Measurements from ENCODE around the gene PCID2.
"Not testable (repeated sequence)": the region's sequence is repeated elsewhere in the genome, so short reads cannot be mapped to it uniquely, and the experiment has no call there.

PCID2 gene

DNA sequence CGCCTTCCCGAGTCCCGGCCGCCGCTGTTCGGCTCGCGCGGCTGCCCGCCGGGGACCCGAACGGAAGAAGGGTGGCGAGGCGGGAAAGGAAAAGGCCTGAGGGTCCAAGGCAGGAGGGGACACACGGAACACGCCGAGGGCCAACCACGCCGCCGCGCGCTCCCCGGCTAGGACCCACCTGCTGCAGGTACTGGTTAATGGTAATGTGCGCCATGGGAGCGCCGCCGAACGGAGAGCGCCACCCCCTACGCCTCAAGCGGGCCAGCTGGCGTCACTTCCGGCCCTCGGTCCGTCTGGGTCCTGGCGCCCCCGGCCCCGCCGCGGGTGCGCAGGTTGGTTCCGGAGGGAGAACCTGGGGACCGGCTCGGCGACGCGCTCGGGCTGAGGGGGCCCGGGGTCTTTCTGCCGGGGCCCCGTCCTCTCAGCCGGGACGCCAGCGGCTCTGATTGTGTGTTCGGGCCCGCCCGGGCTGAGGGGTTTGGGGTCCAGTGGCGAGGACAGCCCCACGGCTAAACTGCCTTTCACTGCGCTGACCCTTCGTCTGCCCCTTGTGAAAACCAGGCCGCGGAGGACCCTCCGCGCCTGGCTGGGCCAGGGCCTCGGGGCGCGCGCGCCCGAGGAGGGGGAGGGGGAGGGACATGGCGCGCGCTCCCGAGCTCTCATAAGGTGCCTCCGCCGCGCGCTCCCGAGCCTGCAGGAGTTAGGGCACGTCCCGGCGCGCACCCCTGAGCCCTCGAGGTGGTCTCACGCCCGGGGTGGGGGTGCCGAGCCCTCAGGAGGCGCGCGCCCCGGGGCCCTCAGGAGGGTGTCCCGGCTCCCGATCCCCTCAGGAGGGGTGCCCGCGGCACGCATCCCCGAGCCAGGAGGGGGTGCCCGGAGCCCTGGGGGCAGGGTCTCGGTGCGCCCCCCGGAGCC lies at the start of gene PCID2:
Gene PCID2 (minus strand): TSS at position 249 of the 915 bp plus-strand sequence. CDS start 35 bp downstream, at position 214.
- DNase-seq (ENCODE audit: low read depth in 2 of 3, low spot score in 2 of 3), result peak; percentile 77 to 91 (median 81)

DNA sequence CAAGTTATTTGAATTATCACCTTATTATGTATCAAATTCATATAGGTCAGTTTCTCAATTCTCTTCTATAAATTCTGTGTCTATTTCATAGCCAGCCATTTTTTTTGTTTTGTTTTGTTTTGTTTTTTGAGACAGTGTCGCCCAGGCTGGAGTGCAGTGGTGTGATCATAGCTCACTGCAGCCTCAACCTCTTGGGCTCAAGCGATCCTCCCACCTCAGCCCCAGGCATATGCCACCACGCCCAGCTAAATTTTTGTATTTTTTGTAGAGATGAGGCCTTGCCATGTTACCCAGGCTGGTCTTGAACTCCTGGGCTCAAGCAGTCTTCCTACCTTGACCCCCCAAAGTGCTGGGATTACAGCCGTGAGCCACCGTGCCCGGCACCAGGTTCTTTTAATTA lies 49.4 kb upstream of the PCID2 start:
- not testable (repeated sequence) for DNase-seq (ENCODE audit: low read depth in 2 of 3, low spot score in 2 of 3)

DNA sequence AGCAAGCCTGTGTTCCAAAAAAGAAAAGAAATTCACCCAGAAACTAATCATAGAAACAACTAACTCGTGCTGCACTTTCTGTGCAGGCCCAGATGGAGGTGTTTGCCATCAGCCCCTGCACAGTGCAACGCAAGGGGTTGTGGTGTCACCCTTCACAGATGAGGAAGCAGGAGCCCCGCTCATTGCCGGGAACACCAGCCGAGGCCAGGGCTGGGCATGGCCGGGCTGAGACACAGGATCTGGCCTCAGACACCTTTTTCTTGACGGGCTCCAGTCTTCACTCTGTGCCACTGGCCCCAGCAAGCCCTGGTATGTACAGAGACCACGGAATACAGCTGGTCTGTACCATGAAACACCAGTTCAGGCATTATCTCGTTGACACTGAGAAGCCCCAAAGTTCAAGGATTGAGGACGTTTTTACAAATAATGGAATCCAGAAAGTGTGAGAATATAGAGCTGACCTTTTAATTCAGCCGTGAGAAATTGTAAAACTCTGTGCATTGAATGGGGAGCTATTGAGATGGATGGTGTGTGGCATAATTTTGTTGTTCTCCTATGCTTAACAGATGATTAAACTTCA lies 44.1 kb upstream of the PCID2 start:
- no peak for DNase-seq (ENCODE audit: low read depth in 2 of 3, low spot score in 2 of 3)

DNA sequence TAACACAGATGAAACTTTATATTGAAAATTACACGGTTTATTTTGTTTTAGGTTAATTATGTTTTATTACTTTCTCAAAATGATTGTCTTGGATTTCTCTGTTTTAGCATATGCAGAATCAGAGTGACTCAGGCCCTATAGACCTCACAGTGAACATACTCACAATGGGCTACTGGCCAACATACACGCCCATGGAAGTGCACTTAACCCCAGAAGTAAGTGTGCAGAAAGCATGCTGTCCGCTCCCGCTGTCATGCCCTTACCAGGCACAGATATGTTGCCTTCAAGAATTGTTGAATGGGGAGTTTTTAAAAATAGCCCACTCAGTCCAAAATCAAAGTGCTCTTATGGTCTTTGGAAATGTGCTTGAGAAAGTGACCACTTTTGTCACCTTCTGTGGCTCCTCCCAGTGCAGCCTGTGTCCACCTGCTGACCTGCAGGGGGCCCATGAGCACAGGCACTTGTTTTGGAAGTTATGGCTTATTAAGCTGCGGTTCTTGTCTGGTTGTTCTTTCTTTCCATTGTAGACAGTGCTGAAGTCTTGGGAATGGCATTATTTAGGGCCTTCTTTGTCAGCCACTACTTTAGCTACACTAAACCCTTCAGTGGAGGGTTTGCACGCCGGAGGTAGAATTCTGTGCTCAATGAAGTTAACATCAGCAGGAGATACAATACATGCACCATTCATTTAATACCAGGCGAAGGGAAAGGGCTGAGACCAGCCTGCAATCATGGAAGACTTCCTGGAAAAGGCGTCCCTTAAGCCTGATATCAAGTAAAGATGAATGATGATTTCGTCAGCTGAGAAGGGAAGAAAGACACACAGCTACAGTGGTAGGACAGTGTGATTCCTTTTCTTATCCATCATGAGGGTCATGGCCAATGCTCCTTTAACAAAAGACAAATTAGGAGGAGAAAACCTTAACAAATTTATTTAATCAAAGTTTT lies 37.7 kb upstream of the PCID2 start:
- DNase-seq (ENCODE audit: low read depth in 2 of 3, low spot score in 2 of 3), result no peak

DNA sequence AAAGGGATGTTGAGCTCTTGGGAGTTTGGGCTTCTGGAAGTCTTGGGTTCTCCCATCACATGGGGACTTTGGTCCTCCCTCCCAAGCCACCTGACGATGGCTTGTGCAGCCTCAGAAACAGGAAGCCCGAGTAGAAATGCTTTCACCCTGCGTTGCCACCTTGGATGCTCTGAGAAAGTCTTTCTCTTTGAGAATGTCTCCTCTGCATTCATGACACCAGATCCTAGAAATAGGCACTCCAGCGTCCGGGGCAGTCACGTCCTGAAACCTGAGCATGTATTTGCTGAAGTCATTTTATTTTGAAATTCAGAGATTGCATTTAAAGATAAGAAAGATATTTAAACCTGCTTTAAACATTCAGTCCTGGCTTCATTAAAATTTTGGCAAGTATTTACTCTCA lies 35.4 kb upstream of the PCID2 start:
- no peak for DNase-seq (ENCODE audit: low read depth in 2 of 3, low spot score in 2 of 3)

DNA sequence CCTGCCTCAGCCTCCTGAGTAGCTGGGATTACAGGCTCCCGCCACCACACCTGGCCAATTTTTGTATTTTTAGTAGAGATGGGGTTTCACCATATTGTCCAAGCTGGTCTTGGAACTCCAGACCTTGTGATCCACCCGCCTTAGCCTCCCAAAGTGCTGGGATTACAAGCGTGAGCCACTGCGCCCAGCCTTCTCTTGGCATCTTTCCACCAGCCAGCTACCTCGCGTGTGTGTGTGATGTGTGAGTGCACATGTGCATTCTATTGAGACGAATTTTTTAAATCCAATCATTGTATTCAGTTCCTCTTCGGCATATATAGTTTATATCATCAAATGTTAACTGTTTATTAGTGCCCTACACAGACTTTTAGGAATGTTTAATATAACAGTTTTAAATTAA lies 33.2 kb upstream of the PCID2 start:
- not testable (repeated sequence) for DNase-seq (ENCODE audit: low read depth in 2 of 3, low spot score in 2 of 3)

DNA sequence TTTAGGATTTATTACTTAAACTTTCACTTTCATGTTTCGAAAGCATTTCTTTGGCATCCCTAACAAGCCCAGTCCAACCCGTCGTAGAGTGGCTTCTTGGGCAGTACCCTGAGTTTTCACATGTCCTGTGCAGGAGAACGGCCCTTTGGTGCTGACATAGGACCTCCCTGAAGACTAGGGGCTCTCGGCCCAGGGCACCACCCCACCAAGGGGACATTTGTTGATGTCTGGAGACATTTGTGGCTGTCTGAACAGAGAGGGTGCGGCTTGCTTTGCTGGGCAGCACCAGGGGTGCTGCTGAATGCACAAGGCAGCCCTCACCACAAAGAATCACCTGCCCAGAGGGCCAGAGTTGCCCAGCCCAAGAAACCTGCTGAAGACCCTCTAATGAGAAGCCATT lies 31.5 kb upstream of the PCID2 start:
- DNase-seq (ENCODE audit: low read depth in 2 of 3, low spot score in 2 of 3), result no peak

DNA sequence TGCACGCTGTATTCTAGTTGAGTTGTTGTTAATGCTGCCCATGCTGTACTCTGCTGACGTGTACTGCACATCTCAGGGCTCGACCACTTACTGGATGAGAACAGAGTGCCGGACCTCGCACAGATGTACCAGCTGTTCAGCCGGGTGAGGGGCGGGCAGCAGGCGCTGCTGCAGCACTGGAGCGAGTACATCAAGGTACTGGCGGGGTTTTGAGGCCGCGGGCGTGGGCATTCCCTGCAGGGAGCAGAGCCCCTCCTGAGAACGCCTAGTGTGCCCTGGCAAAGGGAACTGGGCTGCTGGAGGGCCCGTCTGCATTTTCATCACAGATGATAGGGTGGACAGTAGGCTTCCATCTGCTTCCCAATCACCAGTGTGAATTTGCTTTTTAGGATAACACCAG lies 30.9 kb upstream of the PCID2 start:
- no peak for DNase-seq (ENCODE audit: low read depth in 2 of 3, low spot score in 2 of 3)

DNA sequence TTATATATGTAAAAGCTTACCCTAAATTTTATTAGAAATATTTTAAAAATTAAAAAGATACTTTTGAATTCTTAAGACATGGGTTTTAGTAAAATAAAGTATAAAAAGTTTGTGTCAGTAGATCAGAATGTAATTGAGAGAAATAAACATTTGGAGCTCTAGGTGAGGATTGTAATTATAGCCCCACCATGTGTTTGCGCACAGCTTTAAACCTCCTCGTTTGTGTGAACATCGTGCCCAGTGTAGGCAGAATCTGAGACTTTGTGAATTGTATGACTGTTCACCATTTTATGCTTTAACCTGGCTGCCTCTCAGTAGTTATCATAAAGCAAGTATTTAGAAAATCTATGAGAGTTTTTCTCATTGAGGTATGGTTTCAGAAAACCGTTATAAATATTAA lies 30.1 kb upstream of the PCID2 start:
- DNase-seq (ENCODE audit: low read depth in 2 of 3, low spot score in 2 of 3), result no peak

DNA sequence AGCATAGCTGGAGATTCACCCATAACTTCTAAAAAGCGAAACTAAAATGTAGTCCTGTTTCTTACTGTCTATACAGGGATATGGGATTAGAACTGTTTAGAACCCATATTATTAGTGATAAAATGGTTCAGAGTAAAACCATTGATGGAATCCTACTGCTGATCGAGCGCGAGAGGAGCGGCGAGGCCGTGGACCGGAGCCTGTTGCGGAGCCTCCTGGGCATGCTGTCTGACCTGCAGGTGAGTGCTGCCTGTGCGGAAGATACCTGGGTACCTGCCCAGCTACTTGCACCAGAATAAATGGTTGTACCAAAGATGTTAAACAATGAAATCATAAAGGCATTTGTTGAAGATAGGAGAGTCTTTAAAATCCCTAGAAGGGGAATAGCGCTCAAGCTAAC lies 24.6 kb upstream of the PCID2 start:
- no peak for DNase-seq (ENCODE audit: low read depth in 2 of 3, low spot score in 2 of 3)

DNA sequence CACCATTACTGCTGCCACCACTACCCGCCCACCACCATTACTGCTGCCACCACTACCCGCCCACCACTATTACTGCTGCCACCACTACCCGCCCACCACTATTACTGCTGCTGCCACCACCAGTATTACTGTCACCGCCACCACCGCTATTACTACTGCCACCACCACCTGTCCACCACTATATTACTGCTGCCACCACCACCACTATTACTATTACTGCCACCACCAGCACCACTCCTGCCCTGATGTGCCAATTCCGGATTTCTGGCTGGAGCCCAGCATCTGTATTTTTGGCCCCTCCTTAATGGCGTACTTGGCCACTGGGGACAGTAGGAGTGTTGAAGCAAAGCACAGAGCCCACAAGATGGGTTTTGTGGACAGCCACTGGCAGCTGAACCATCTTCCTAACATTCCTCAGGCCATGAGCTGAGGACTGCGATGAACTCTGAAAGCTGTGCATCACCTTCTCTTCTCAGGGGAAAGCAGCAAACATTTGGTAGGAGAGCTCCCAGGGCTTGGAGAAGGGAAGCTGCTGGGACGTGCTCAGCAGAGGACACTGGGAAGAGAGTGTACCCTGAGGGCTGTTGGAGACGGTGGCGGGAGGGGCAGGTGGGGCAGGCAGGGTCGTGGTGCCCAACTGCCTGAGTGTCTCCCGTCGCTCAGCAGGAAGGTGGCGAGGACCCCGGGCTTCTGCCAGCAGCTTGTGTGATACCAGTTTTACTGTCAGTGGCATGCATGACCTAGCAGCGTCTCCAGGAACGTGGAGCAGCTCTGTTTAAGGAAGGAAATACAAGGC lies 23.9 kb upstream of the PCID2 start:
- DNase-seq (ENCODE audit: low read depth in 2 of 3, low spot score in 2 of 3), result no peak

DNA sequence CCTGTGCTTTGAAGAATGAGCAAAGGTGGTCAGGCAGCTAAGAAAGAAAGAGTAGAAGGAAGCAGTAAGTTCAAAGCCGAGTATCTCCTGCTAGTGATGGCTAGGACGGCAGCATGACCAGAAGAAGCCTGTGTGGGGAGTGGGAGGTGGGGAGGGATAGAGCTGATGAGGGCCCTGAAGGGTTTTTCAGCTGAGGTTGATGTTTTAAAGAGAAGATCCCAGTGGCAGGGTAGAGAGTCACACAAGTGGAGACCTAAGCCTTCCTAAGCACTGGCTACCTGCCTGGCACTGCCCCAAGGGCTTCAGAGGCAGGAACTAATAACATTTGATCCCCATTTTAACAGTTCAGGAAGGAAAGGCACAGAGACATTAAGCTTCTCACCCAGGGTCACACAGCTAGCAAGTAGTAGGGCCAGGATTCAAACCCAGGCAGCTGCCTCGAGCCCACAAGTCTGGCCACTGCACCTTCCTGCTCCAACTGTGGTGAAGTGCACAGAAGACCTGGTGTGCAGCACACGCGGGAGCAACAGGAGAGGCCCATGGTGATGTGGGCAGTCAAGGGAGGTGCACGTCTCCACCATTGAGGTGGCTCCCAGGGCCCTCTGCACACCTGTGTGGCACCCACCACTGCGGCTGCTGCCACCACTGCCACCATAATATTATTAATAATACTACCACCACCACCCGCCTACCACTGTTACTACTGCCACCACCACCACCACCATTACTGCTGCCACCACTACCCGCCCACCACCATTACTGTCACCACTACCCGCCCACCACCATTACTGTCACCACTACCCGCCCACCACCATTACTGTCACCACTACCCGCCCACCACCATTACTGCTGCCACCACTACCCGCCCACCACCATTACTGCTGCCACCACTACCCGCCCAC lies 23.1 kb upstream of the PCID2 start:
- peak in 1 of 3 experiments; percentile 18 for DNase-seq (ENCODE audit: low read depth in 2 of 3, low spot score in 2 of 3)

DNA sequence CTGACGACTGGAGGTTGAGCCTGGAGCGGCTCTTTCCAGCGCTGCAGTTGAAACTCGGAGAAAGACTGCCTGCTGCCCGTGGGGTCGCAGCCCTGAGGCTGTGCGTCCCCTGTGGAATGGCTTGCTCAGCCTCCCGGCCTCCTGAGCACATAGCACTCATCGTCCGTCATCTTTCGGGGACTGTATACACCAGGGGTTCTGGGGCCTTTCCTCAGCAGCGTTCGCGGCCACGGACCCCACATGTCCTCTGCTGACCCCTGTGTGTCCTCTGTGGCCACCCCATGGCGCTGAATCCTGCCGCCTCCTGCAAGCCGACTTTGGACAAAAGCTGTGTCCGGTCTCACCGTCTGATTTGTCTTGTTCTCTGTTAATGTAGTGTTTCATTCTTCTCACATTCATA lies 21.3 kb upstream of the PCID2 start:
- no peak for DNase-seq (ENCODE audit: low read depth in 2 of 3, low spot score in 2 of 3)

DNA sequence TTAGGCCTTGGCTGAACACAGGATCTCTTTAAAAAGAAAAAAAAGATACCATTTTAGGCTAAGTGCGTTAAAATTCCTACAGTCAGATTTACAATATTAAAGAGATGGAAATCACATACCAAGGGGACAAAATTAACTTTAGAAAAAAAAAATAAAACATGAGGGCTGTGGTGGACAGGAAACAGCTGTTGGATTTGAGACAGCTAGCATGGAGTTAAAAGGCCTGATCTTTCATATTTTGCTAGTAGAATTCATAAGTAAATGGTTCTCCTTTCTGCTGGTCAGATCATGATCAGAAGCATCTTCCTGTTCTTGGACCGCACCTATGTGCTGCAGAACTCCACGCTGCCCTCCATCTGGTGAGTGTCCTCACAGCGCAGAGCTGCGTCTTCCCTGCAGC lies 20.7 kb upstream of the PCID2 start:
- no peak for DNase-seq (ENCODE audit: low read depth in 2 of 3, low spot score in 2 of 3)

DNA sequence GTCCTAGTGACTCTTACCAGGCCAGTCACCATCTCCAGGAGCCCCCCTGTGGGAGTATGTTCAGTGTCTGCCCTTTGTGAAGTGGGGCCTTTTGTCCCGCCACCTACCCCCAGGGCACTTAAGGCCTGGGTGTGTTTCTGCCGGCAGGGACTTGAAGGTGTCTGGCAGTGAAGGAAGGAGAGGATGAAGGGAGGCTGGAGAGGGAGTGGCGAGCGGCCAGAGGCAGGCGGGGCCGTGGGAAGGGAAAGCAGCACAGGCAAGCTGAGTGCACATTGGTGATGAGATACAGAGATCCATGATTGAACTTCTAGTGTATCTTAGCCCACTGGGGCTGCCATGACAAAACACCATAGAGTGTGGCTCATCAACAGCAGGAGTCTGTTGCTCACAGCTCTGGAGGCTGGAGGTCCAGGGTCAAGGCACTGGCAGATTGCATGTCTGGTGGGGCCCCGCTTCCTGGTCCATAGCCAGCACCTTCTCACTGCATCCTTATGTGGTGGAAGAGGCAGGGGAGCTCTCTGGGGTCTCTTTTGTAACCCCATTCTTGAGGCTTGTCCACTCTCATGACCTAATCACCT lies 18.5 kb upstream of the PCID2 start:
- DNase-seq (ENCODE audit: low read depth in 2 of 3, low spot score in 2 of 3), result no peak

DNA sequence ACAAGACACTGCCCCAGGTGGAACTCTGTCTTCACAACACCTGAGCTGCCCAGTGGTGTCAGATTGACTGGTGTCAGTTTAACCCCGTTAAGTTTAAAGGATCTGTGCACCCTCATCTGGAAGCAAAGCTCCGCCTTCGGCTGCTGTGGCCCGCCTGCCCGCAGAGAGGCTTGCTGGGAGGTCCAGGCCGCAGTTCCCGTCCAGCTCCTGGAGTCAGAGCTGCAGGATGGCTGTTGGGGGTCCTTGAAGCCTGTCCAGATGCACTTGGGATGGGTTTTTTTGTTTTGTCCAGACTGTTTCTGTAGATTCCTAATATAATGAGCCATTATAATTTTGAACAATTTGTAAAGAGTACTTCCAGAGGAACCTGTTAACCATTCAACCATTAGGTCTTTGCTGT lies 17.0 kb upstream of the PCID2 start:
- DNase-seq (ENCODE audit: low read depth in 2 of 3, low spot score in 2 of 3), result no peak

DNA sequence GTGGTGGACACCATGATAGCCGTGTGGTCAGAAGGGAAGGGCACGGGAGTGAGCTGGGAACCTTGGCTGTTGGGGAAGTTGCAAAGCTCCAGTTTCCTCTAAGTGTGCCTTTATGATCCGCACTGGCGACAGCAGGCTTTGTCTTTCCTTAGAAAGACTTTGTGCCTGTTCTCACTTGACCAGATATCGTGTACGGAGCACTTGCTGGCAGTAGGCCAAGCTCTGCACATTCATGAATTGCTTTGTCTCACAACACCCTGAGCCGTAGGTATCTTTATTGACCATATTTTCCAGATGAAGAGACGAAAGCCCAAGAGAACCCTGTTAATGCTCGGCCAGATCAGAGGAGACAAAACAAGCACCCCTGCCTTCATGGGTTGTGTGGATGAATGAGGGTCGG lies 16.0 kb upstream of the PCID2 start:
- DNase-seq (ENCODE audit: low read depth in 2 of 3, low spot score in 2 of 3), result no peak

DNA sequence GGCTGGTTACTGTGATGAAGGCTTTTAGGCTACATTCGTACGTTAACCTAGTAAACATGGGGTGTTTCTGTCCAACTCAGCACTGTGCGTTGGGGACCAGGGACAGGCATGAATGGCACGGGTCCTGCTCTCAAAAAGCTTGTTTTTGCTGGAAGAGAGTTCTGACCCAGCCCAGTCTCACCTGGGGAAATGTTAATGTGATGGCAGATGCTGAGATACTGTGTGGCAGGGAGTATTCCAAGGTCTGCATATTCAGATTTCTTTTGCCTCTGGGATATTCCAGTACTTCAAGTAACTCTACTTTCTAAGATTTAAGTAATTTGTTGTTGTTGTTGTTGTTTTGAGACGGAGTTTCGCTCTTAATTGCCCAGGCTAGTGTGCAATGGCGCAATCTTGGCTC lies 14.6 kb upstream of the PCID2 start:
- DNase-seq (ENCODE audit: low read depth in 2 of 3, low spot score in 2 of 3), result no peak

DNA sequence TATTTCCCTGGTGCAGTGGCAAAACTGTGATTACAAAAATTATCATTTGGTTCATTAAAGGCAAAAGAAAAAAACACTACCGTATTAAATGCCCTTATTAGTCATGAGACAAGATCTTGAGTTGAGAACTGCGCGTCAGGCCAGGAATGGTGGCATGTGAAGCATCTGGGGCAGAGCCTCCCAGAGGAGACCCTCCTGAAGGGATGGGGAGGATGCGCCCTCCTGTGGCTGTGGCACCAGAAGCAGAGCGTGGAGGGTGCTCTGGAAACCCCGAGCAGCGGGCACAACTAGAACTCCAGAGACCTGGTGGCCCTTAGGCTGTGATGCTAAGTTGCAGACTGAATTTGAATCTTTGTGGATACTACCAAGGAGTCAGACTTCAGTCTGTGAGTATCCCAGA lies 12.4 kb upstream of the PCID2 start:
- DNase-seq (ENCODE audit: low read depth in 2 of 3, low spot score in 2 of 3), result no peak

Data from activated CD8-positive, alpha-beta memory T cell treated with anti-CD3 and anti-CD28 coated beads for 48 hours (primary cell).